ENCODE measurements around the gene C1orf87. TPM values are rescaled to one million over a fixed set of nuclear protein-coding genes. Genes with fewer than 3 reads are reported as not detected.

C1orf87 gene
- polyA plus RNA-seq, 1 of the 3 experiments (the other 2 are of a cell fraction): not detected

- Histone ChIP-seq H3K4me3 (ENCODE audit: low read depth in 2 of 2, low read length in 1 of 2) (no peak overlapping the region), H3K9ac (no peak overlapping the region), H3K36me3 (replicated peaks in 1 of 2; ENCODE audit: control insufficient read depth in 1 of 2, insufficient read depth in 2 of 2, low read length in 1 of 2) (no peaks in the 10 kb centered on the region), H2AFZ (ENCODE audit: low read depth) (no peak overlapping the region), H3K4me2 (no peak overlapping the region), H3K27ac (ENCODE audit: low read depth in 2 of 2, low read length in 1 of 2) (no peak overlapping the region), H3K4me1 (ENCODE audit: control insufficient read depth in 1 of 2, insufficient read depth in 2 of 2, low read depth in 1 of 2, low read length in 1 of 2) (peaks cover 0 to 7% of the 10 kb centered on the region in 2 experiments; a peak in 2 of 4 replicates), H3F3A (replicated peaks; ENCODE audit: insufficient read depth) (no peaks in the 10 kb centered on the region), H3K79me2 (ENCODE audit: insufficient read depth) (no peaks in the 10 kb centered on the region), H3K9me2 (no peaks in the 10 kb centered on the region), H4K20me1 (ENCODE audit: insufficient read depth) (no peaks in the 10 kb centered on the region), H3K27me3 (ENCODE audit: insufficient read depth) (no peaks in the 10 kb centered on the region), H3K9me3 (no peaks in the 10 kb centered on the region)
- POLR2A ChIA-PET: no interaction called here
- TF ChIP-seq TAF1 (IDR thresholded peaks at IDR 0.05; ENCODE audit: borderline replicate concordance, low read depth, low read length) (no peak), MAX (IDR thresholded peaks at IDR 0.05; ENCODE audit: low read depth) (no peak), RXRA (IDR thresholded peaks at IDR 0.05; ENCODE audit: borderline replicate concordance, low read depth) (no peak), MEF2A (IDR thresholded peaks at IDR 0.05; ENCODE audit: borderline replicate concordance, low read depth) (no peak), FOXJ3 (CRISPR knock-in tag; IDR thresholded peaks at IDR 0.05) (no peak), ELF1 (IDR thresholded peaks at IDR 0.05) (no peak), RFX5 (IDR thresholded peaks at IDR 0.05; ENCODE audit: low read length) (no peak), SMC3 (IDR thresholded peaks at IDR 0.05; ENCODE audit: low read depth, low read length) (no peak), ZBTB33 (IDR thresholded peaks at IDR 0.05; ENCODE audit: borderline replicate concordance, low read depth) (no peak), RAD21 (IDR thresholded peaks at IDR 0.05; ENCODE audit: low read length) (no peak), REST (IDR thresholded peaks at IDR 0.05; ENCODE audit: low read depth, low read length) (no peak), EZH2phosphoT487 (IDR thresholded peaks at IDR 0.05; ENCODE audit: borderline replicate concordance, low read depth) (no peak), TEAD4 (IDR thresholded peaks at IDR 0.05; ENCODE audit: borderline replicate concordance, insufficient read depth) (no peak), NRF1 (IDR thresholded peaks at IDR 0.05; ENCODE audit: low read depth, low read length) (no peak), MXI1 (IDR thresholded peaks at IDR 0.05; ENCODE audit: low read depth, low read length) (no peak), USF1 (IDR thresholded peaks at IDR 0.05; ENCODE audit: borderline replicate concordance, low read depth) (no peak)
- CTCF ChIA-PET: no interaction called here
- DNase-seq: no peak
Observed at GRCh38 chr1:60055336-60055735, 18.2 kb downstream of the C1orf87 start.

All from SK-N-SH (cell line).